Ramos (cell line): Measurements from ENCODE around the gene CTF1.
"Not testable (repeated sequence)": the region's sequence is repeated elsewhere in the genome, so short reads cannot be mapped to it uniquely, and the experiment has no call there.

ENCODE experiments used
- in situ Hi-C: fragments of 300-500 bp; cut with MboI; formaldehyde crosslinking; loops from one replicate; pipeline ENCODE4 v1.14.3; 2022; ENCODE audit warnings: low sequenced_read_pairs; ENCODE audit not compliant: unreplicated experiment

CTF1 gene

GRCh38 chr16:30926937-30927788 is 30.7 kb downstream of the CTF1 start:
- in situ Hi-C loops, result loop anchor here (10.0 kb wide), 1 partner anchor 272 kb away; the partner anchor contains the start of genes FBRS and PRR14

- in situ Hi-C loops, result loop anchor here (10.0 kb wide), 1 partner anchor 273 kb away; the partner anchor contains the start of genes FBRS and PRR14
Measured at GRCh38 chr16:30927789-30928378, 31.5 kb downstream of the CTF1 start.

- in situ Hi-C loops, result loop anchor here (10.0 kb wide), 1 partner anchor 274 kb away; the partner anchor contains the start of genes FBRS and PRR14
Measured at GRCh38 chr16:30928390-30928789, 32.0 kb downstream of the CTF1 start.

- in situ Hi-C loops, result loop anchor here (10.0 kb wide), 1 partner anchor 274 kb away; the partner anchor contains the start of genes FBRS and PRR14
Measured at GRCh38 chr16:30929167-30929566, 32.8 kb downstream of the CTF1 start.

- in situ Hi-C loops, result no loop called here
Measured at GRCh38 chr16:30930160-30930571, 33.8 kb downstream of the CTF1 start.

- in situ Hi-C loops, result no loop called here
Measured at GRCh38 chr16:30931068-30931650, 34.7 kb downstream of the CTF1 start.

- in situ Hi-C loops, result no loop called here
Measured at GRCh38 chr16:30934827-30935557, 38.6 kb downstream of the CTF1 start.

GRCh38 chr16:30937692-30938091 is 41.3 kb downstream of the CTF1 start:
- in situ Hi-C loops, result no loop called here

GRCh38 chr16:30939571-30939970 is 43.2 kb downstream of the CTF1 start:
- in situ Hi-C loops, result not testable (repeated sequence)

GRCh38 chr16:30941600-30942425 is 45.4 kb downstream of the CTF1 start:
- in situ Hi-C loops, result no loop called here

- in situ Hi-C loops, result no loop called here
Measured at GRCh38 chr16:30942426-30942806, 46.0 kb downstream of the CTF1 start.

GRCh38 chr16:30944352-30944751 is 47.9 kb downstream of the CTF1 start:
- in situ Hi-C loops, result no loop called here

GRCh38 chr16:30946671-30947540 is 50.5 kb downstream of the CTF1 start:
- in situ Hi-C loops, result no loop called here

- in situ Hi-C loops, result no loop called here
Measured at GRCh38 chr16:30947541-30947858, 51.1 kb downstream of the CTF1 start.

GRCh38 chr16:30947859-30948666 is 51.6 kb downstream of the CTF1 start:
- in situ Hi-C loops, result no loop called here

- in situ Hi-C loops, result no loop called here
Measured at GRCh38 chr16:30948667-30949649, 52.5 kb downstream of the CTF1 start, which contains the start of gene ORAI3. Gene ORAI3 (plus strand): TSS chr16:30949068. CDS start chr16:30949290, 222 bp downstream.
